ENCODE measurements around the gene BST1.

BST1 gene

DNA sequence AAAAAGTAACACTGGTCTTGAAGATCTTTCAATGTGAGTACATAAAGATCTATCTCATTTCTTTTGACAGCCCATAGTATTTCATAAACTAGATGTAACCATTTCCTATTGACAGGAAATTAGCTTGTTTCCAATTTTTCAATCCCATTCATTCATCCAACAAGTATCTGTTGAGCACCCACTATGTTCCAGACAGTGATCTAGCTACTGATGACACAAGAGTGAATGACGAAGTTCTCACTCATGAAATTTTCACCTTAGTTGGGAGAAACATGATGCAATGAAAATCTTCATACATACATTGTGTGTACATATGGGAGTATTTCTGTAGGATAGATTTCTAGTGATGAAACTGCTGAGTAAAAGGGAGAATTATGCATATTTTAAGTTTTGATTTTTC, 76.9 kb downstream of the BST1 start:
- DNase-seq (ENCODE audit: low read depth in 2 of 2) = no peak

DNA sequence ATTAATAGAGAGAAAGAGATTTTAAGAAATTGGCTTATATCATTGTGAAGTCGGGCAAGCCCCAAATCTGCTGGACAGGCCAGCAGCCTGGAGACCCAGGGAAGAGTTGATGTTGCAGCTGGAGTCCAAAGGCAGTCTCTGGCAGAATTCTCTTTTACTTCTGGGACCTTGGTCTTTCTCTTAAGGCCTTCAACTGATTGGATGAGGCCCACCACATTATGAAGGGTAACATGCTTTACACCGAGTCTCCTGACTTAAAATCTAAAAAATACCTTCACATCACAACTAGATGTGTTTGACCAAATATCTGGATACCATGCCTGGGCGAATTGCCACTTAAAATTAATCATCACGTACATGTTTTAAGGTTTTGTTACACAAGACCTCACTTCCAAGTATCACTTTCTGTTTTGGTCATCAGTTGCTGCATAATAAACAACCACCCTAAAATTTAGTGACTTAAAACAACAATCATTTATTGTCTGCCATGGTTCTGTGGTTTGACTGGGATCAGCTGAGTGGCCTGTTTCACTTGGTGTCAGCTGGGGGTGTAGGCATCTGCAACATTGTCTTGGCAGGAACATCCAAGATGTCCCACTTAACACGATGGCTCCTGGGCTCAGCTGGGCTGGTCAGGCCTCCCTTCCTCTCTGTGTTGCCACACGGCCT, 78.7 kb downstream of the BST1 start:
- no peak for DNase-seq (ENCODE audit: low read depth in 2 of 2)
